Measurements from ENCODE around the gene WDR73.
A peak's percentile ranks its signal among the peaks of the same experiment; 100 is the strongest.
"Not testable (repeated sequence)": the region's sequence is repeated elsewhere in the genome, so short reads cannot be mapped to it uniquely, and the experiment has no call there.

Gene WDR73

GRCh38 chr15:84657748-84658079 lies 3.6 kb upstream of the WDR73 start:
- DNase-seq (ENCODE audit: low read depth), result no peak

- no peak for DNase-seq (ENCODE audit: low read depth)
Observed at GRCh38 chr15:84656972-84657371, 2.9 kb upstream of the WDR73 start.

- DNase-seq (ENCODE audit: low read depth), result peak; percentile 62
Observed at GRCh38 chr15:84654689-84655453, 788 bp upstream of the WDR73 start.

GRCh38 chr15:84653584-84653909 lies 536 bp downstream of the WDR73 start:
- DNase-seq (ENCODE audit: low read depth), result no peak

- DNase-seq (ENCODE audit: low read depth), result no peak
Observed at GRCh38 chr15:84649706-84650105, 4.4 kb downstream of the WDR73 start.

- no peak for DNase-seq (ENCODE audit: low read depth)
Observed at GRCh38 chr15:84648539-84648938, 5.5 kb downstream of the WDR73 start.

GRCh38 chr15:84647726-84648125 lies 6.4 kb downstream of the WDR73 start:
- no peak for DNase-seq (ENCODE audit: low read depth)

- DNase-seq (ENCODE audit: low read depth), result no peak
Observed at GRCh38 chr15:84645997-84646396, 8.1 kb downstream of the WDR73 start.

GRCh38 chr15:84645496-84645895 lies 8.6 kb downstream of the WDR73 start:
- DNase-seq (ENCODE audit: low read depth), result no peak

- DNase-seq (ENCODE audit: low read depth), result no peak
Observed at GRCh38 chr15:84643838-84644237, 10.2 kb downstream of the WDR73 start.

GRCh38 chr15:84642640-84643039 lies 11.4 kb downstream of the WDR73 start:
- not testable (repeated sequence) for DNase-seq (ENCODE audit: low read depth)

- DNase-seq (ENCODE audit: low read depth), result not testable (repeated sequence)
Observed at GRCh38 chr15:84641871-84642270, 12.2 kb downstream of the WDR73 start.

- DNase-seq (ENCODE audit: low read depth), result no peak
Observed at GRCh38 chr15:84638103-84638502, 16.0 kb downstream of the WDR73 start.

- DNase-seq (ENCODE audit: low read depth), result no peak
Observed at GRCh38 chr15:84634228-84634837, 19.8 kb downstream of the WDR73 start.

- peak; percentile 55 for DNase-seq (ENCODE audit: low read depth)
Observed at GRCh38 chr15:84633311-84634227, 20.5 kb downstream of the WDR73 start.

- DNase-seq (ENCODE audit: low read depth), result no peak
Observed at GRCh38 chr15:84631706-84632272, 22.3 kb downstream of the WDR73 start.

- no peak for DNase-seq (ENCODE audit: low read depth)
Observed at GRCh38 chr15:84629033-84629432, 25.1 kb downstream of the WDR73 start.

GRCh38 chr15:84625123-84625522 lies 29.0 kb downstream of the WDR73 start:
- DNase-seq (ENCODE audit: low read depth), result no peak

GRCh38 chr15:84624359-84624758 lies 29.7 kb downstream of the WDR73 start:
- DNase-seq (ENCODE audit: low read depth), result no peak

GRCh38 chr15:84621358-84621979 lies 32.6 kb downstream of the WDR73 start:
- DNase-seq (ENCODE audit: low read depth), result no peak

- DNase-seq (ENCODE audit: low read depth), result no peak
Observed at GRCh38 chr15:84620626-84621025, 33.5 kb downstream of the WDR73 start.

GRCh38 chr15:84616235-84616634 lies 37.8 kb downstream of the WDR73 start:
- no peak for DNase-seq (ENCODE audit: low read depth)
